SW 1271 (cell line): ENCODE data around the gene RAB11FIP5.
A peak's percentile ranks its signal among the peaks of the same experiment; 100 is the strongest.
"Not testable (repeated sequence)": the region's sequence is repeated elsewhere in the genome, so short reads cannot be mapped to it uniquely, and the experiment has no call there.

Experiments used
- DNase-seq, 2 experiments: peaks; one replicate each; lab custom pipeline; 2025; lab: John Stamatoyannopoulos, UW

Gene RAB11FIP5

GRCh38 chr2:73069855-73070642 is 42.7 kb downstream of the RAB11FIP5 start:
- DNase-seq = no peak

DNA sequence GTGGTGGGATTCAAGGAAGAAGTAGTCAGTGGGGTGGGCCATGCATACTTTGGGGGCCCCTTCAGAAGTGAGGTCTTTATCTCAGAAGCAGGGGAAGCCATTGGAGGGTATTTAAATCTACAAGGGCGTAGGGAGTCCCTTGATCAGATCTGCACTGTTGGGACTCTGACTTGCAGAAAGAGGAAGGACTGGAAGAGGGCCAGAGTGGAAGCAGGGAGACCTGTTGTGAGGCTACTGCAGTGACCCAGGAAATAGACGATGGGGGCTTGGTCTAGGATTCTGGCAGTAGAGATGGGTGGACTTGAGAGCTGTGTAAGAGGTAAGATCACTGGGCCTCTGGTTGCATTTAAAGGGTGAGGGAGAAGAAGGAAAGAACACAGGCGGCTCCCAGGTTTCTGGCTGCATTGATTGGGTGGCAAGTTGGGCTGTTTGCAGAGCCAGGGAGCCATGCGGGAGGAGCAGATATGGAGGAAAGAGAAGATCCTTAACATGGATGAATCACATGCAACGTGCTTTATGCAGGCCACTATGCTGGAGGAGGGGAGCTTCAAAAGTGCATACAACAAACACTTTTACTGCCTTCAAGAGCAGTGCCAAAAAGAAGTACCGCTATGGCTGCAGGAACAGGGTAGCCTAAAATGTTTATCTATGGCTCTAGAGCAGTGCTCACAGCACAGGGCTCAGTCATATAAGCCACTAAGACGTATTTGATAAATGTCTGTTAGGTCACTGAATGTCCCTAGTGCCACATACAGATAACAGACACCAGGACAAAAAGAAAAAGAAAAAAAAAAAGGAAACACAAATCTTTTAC is 43.5 kb downstream of the RAB11FIP5 start:
- no peak for DNase-seq

- DNase-seq = no peak
These were observed 44.6 kb downstream of the RAB11FIP5 start for GRCh38 chr2:73068147-73068546.

- DNase-seq = no peak
These were observed 45.7 kb downstream of the RAB11FIP5 start for GRCh38 chr2:73067043-73067442.

DNA sequence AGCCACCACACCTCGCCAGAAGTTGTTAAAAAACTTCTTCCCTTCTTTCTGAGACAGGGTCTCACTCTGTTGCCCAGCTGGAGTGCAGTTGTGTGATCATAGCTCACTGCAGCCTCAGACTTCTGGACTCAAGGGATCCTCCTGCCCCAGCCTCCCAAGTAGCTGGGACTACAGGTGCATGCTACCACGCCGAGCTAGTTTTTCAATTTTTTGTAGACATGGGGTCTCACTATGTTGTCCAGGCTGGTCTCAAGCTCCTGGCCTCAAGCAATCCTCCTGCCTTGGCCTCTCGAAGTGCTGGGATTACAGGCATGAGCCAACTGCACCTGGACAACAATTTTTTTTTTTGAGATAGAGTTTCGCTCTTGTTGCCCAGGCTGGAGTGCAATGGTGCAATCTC is 47.7 kb downstream of the RAB11FIP5 start:
- DNase-seq = not testable (repeated sequence)

DNA sequence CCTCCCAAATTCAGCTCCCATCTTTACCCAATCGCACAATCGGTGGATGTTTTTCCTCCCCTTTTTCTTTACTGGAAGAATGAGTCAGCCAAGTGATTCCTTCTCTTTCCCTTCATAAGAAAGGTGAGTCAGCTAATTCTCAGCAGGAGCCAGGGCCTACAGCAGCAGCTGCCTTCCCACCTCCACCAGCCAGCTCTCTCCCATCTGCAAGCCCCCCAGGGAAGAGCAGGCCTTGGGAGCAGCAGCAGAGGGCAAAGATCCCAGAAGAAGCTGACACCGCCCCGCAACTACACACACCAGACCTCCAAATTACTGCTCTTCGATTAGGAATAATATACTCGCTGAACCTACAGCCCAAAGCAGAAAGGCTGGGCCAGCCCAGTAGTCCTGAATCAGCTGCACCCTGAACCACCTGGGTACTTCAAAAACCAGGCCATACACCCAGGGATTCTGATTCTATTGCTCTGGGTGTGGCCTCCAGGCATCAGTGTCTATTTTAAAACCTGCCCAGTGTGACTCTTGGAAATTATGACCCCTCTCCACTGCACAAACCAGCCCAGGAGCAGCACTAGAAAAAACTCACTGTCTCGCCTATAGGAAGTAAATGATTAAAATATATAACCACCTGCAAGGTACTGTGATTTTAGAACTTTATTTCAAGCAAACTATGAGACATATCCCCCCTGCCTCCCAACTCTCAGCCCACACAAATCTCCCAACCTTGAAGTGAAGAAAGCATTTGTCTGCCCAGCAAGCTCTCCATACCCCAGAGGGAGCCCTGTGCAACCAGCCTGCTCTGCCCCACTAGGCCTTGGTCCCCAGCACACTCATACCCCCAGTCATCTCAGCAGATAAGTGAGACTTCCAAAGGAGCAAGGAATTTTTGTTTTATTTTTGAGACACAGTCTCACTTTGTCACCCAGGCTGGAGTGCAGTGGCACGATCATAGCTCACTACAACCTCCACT is 48.6 kb downstream of the RAB11FIP5 start:
- DNase-seq = peak in 1 of 2 experiments; percentile 67

DNA sequence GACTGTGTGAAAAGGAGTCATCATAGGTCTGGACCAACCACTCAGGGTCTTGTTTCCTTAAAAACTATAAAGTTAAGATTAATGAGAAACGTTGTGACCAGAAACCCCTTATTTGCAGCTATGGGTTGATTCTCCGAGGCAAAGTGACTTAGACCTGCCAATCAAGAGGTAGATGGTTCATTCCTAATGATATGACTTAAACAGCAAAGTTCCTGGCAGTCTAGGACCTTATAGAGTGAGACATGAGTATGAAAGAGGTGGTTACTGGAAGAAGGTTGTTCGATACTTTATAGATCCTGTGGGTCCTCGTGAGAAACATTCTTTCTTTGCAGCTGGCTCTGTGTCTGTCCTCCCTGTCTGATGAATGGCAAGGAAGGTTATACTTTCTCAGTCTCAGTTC is 49.3 kb downstream of the RAB11FIP5 start:
- DNase-seq = no peak

DNA sequence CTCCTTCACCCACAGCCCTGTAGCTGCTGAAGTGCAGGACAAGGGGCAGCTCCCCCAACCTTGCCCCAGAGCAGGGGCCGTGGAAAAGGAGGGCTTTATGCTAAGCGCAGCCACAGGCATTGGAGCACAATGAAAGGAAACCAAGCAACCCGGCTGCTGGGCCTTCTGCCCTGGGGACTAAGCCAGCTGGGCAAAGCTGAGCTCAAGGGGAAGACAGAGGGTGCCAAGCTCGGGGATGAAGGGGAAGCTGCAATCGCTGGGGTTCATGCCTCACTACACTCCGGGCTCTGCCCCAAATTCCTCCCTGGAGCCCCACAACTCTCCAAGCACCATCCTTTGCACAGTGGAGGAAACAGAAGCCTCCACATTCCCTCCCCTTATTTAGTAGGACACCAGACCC is 53.6 kb downstream of the RAB11FIP5 start:
- DNase-seq = no peak

- no peak for DNase-seq
These were observed 57.8 kb downstream of the RAB11FIP5 start for GRCh38 chr2:73054980-73055379.

GRCh38 chr2:73053316-73054114 is 59.2 kb downstream of the RAB11FIP5 start:
- no peak for DNase-seq

DNA sequence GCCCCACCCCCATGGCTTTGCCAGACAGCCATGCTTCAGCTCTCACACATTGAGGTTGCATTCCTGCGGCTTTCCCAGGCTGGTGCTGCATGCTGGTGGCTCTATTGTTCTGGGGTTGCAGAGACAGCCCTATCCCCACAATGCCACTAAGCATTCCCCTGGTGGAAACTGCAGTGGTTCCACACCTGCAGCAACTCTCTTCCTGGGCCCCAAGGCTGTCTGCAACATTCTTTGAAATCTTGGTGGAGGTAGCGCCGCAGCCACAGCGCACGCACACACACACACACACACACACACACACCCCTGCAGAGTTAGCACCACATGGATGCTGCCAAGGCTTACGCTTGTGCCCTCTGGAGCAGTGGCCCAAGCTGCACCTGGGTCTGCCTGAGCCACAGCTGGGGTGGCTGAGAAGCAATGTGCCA is 62.6 kb downstream of the RAB11FIP5 start:
- DNase-seq = no peak

DNA sequence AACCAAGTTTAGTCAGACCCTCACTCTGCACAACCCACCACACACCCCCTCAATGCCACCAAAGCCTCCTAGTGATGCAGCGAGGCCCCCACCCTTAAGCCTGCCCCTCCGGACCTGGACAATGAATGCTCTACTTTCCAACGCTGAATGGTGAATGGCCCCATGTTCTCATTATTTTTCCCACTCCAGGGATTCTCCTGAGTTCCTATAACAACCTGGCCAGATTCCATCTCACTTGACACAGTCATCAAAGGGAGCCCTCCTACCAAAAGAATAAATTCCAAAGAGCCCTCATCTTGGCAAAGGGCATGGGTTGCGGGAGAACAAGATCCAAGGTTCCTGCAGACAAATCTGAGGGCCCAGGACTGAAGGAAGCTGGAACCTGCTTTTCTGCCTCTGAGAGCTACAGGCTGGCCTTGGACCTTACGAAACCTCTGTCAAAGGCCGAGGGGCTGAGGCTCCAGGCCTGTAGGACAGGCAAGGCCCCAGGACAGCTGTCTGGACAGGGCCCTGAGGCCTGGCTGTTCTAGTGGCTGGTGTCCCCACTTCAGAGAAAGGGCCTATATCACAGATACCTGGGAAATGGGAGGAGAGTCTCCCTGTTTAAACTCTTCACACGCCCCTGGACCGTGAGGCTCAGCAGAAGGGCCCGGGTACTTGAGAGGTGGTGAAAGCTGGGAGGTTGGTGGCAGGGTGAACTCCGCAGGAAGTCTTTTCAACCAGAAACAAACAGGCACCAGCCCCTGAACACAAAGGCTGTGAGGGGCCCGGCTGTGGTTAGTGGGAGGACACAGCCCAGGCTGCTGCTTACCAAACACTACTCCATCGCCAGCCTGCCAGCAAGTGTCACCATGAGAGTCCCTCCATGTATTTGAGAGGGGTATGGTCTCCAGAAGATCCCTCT is 68.6 kb downstream of the RAB11FIP5 start:
- DNase-seq = no peak

DNA sequence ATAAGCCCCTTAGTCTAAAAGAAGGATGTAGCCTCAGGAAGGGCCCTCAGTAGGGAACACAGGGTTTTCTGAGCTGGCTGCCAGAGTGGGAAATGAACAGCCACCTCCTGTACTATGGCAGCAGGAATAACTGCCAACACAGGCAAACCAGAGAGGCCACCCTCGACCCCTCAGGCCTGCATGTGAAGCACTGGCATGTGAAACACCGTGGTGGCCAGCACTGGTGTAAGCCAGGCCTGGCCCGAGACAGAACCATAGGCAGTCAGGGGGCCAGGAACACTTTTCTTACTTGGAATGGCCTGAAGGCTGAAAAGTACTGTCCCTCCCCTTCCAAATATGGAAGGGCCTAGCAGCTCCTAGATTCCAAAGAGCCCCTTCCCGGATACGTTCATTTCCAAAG is 69.5 kb downstream of the RAB11FIP5 start:
- DNase-seq = no peak

- DNase-seq = no peak
These were observed 74.7 kb downstream of the RAB11FIP5 start for GRCh38 chr2:73037947-73038585.

DNA sequence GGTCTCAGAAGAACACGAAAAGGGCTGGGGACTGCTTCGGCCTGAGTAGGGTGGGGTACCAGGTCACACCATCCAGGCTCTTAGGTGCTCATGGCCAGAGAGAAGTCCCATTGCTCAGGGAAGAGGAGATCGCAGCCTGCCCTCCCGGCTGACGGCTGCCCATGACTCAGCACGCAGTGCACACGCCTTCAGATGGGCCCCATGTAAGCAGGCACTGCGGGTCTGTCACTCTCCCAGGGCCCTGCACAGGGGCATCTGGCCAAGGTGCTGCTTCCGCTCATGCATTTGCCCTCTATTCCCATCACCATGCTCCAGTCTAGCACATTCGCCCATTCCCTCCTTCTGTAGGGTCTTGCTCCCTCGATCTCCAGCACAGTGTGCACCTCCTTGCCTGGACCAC is 76.0 kb downstream of the RAB11FIP5 start:
- DNase-seq = no peak

DNA sequence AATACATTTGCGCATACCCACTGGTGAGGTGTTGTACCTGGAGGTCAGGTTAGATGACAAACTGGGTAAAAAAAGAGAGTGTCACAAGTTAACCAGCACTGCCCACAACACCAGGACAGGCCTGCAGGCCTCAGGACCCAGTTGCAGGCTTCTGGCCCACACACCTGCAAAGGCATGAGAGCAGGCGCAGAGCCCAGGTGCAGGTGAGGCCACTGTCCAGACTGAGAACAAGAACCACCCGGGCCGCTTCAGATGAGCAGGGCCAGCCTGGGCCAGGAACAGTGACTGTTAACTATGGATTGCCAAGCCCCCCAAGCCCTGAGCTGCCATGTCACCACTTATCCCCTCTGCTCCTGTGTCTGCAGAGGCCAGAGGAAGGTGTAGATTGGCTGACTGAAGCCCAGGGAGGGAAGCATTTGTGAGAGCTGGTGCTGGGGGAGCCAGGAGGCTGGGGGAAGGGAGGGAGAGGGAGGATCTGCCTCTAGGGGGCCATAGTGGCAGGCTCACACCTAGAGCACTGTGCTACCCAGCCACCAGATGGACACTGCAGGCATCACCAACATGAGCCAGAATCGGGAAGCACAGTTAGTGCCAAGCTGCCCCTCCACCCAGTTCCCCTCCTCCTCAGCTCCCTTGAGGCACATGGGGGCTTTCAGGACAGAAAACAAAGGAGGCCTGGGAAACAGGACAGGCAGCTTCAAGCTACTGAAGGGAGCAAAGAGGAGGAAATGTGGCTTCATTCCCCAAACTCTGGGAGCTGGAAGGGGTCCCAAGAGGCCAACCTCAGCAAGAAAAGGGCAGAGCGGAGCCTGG is 76.6 kb downstream of the RAB11FIP5 start:
- no peak for DNase-seq

- DNase-seq = no peak
These were observed 77.9 kb downstream of the RAB11FIP5 start for GRCh38 chr2:73034661-73035375.

- no peak for DNase-seq
These were observed 78.9 kb downstream of the RAB11FIP5 start for GRCh38 chr2:73033766-73034381.
